NCI-H748 treated with DMSO at 0.1 percent for 48 hours (cell line): Measurements from ENCODE around the gene FAM240B.

Experiments
- DNase-seq: peaks from one replicate; lab custom pipeline; 2025; lab: John Stamatoyannopoulos, UW

The FAM240B gene

DNA sequence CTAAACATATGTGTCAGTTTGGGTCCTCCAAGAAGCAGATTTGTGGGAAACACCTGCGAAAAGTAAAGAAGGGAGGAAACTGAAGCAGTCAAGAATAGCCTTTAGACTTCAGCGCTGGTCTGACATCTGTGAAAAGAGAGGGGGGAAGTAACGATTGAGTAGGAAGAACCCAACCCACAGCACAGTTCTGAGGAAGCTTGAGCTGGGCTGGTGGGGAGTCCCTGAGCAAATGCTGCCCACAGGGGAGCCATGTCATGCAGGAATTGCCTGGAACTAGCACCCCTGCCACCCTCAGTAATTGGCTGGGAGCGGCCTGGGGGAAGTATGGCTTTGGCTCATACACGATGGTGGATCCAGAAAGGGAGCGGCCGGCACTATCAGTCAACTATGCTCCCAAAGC, 20.6 kb downstream of the FAM240B start:
- no peak for DNase-seq

DNA sequence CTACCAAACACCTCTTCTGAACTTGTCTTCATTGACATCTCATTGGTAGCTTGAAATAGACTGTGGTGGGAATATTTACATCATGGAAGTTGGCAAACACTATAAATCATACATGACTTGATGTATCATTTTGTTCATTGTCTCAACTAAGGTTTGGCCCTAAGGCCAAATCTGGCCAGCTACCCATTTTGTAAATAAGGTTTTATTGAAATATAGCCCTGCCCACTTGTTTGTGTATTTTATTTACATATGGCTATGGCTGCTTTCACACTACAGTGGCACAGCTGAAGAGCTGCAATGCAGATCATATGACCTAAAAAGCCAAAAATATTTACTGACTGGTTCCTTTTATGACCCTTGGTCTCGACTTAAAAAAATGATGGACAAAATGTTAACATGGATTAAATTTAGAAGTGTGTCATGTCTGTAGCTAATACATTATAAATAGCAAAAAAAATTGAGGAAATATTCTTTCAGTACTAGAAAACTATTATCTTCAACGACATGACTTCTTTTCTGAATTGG, 22.1 kb downstream of the FAM240B start:
- DNase-seq, result no peak

GRCh38 chr9:38696999-38697398, 22.9 kb downstream of the FAM240B start:
- no peak for DNase-seq

DNA sequence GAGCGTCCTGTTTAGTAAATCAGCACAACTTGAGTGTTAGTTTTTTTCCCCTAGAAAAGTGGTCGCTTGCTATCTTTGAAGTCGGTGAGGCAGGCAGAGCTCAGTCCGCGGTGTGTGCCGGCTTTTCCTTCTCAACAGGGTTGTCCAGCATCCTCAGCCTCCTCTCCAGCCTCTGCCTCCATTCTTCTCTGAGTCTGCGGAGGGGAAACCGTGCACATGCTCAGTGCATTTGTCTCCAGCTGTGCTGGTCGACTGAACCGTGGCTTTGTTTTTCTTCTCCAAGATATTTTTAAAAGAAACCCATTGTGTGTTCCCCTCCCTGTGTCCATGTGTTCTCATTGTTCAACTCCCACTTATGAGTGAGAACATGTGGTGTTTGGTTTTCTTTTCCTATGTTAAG, 25.3 kb downstream of the FAM240B start:
- DNase-seq, result no peak

DNA sequence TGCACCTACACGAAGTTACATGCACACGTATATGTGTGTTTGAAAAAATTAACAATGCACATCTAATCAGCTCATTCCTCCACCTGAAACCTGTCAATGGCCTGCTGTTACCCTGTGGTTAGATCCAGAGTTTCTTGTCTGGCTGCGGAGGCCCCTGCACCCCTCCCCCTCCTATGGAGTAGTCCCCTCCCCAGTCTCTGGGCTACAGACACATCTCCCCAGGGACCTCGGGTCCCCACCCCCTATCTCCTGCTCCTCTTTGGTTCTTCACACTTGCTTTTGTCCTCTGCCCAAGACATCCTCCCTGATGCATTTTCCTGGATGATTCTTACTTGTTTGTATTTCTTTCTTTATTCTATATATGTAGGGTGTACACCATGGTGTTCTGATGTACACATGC, 27.2 kb downstream of the FAM240B start:
- DNase-seq, result no peak

DNA sequence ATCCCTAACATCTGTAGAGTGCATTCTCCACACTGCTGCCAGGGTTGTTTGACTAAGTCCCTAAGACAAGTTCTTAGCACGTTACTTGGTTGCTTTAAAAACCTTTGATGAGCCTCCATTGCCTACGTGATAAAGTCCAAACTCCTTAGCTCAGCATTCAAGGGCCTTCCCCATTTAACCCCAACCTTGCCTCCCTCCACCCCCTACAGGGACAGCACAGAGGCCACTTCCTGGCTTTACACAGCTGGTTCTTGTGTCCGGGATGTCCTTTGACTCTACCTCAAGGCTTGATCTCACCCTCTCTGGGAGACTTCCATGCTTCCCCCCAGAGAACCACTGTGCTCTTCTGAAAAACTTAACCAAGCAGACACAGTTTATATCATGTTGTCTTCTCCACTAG, 29.4 kb downstream of the FAM240B start:
- DNase-seq, result no peak

DNA sequence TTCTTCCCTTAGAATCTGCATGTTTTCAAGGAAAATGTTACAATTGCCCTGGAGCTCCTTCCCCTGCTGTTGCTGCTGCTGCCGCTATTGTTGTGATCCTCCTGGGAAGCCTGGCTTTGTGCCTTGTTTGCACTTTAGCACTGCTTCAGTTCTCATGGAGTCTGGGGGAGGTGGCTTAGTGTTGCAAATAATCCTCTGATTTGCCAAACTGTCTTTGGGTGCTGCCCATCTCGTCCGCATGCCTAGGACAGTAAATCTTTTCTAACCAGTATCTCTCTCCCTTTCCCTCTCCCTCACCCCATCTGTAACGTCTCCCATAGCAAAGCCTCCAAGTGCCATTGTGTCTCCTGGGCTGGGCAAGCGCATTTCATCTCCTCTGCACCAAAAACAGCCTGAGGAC, 30.3 kb downstream of the FAM240B start:
- no peak for DNase-seq

DNA sequence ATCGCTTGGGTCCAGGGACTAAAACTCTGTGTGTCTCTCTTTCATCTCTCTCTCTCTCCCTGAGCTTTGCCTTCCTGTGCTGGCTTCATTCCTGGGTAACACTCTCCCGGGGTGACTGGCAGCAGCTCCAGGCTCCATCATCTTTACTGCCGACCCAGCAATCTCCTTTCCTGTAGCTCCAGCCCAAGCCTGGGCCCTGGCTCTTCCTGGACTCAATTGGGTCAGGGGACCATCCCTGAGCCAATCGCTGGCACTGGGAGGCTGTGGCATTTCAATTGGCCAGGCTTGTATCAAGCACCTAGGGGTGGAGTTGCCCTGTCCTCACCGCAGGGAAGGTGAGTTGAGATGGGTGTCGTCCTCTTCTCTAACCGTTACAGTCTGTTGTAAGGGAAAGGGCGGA, 31.9 kb downstream of the FAM240B start:
- no peak for DNase-seq

- DNase-seq, result no peak
Observed at GRCh38 chr9:38687389-38687842, 32.5 kb downstream of the FAM240B start.

GRCh38 chr9:38686933-38687332, 33.0 kb downstream of the FAM240B start:
- no peak for DNase-seq

GRCh38 chr9:38685535-38685934, 34.4 kb downstream of the FAM240B start:
- DNase-seq, result no peak

DNA sequence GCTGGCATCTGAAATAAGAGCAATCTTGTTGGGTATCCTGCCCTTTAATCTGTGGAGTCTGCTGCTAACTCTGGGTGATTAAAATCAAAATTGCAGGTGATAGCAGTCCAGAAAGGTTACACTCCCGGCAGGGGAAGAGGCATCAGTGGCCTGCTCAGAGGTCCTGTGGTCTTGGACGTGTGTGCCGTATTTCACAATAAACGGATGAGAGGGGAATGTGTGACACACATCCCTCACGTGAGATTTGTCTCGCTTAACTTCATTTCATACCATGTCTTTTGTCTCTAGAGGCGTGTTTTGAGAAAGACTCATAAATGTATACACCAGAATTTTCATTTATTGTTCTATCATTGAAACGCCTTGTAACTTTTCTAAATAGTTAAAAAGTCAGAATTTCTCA, 36.6 kb downstream of the FAM240B start:
- DNase-seq, result no peak

DNA sequence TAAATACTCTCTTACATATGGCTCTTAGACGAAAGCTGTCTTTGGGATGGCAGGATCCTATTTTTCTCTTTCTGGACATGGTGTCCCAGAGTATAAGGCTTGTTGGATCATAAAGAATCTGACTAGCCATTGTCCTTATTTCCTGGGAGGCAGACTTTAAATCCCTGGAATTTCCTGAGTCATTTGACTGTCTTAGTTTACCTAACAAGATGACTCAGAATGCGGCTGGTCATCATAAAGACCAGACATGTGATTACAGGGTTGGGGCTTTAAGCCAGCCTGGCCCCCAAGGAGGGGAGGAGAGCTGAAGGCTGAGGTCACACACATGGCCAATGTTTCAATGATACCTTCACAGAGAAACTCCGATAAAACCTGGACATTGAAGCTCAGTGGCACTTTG, 37.2 kb downstream of the FAM240B start:
- DNase-seq, result no peak

DNA sequence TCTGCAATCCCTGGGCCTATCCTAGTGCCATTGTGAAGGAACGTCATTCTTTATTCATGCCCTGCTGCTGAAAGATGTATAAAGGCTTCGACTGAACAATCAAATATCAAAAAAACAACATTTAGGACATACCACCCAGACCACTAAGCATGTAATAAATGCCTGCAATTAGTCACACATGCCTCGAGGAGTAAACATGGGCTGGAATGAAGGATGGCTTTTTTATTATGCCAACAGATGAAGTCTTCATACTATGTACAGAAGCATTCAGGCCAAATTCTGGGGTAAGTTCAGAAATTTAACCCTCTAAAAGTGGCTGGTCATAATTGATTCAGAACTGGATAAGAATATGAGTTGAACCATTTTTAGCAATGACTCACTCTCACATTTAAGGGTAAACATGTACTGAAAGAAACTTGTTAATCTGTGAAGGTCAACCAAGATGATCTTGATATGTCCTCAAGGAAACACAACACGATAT, 38.1 kb downstream of the FAM240B start:
- no peak for DNase-seq

- DNase-seq, result no peak
Observed at GRCh38 chr9:38680837-38681445, 39.0 kb downstream of the FAM240B start.

GRCh38 chr9:38677660-38678303, 42.2 kb downstream of the FAM240B start:
- no peak for DNase-seq

GRCh38 chr9:38675831-38676230, 44.1 kb downstream of the FAM240B start:
- DNase-seq, result no peak

GRCh38 chr9:38675211-38675610, 44.7 kb downstream of the FAM240B start:
- DNase-seq, result no peak

- DNase-seq, result no peak
Observed at GRCh38 chr9:38673399-38674193, 46.3 kb downstream of the FAM240B start.

DNA sequence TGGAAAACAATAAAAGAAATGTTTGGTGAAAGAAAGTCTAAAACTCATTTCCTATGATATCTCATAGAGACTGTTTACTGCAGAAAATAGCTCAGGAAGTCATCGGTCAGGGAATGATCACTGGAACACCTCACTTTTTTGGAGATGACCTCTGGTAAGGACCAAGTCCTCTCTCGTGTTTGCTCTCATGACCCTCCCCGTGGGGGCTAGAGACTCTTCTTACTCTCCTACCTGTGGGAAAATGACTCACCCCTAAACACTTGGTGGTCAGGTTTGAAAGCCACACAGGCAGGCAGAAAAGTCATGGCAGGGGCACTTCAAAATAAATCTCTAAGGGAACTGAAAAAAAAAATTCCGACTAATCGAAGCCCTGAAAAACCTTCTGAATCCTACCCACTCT, 48.2 kb downstream of the FAM240B start:
- DNase-seq, result no peak

DNA sequence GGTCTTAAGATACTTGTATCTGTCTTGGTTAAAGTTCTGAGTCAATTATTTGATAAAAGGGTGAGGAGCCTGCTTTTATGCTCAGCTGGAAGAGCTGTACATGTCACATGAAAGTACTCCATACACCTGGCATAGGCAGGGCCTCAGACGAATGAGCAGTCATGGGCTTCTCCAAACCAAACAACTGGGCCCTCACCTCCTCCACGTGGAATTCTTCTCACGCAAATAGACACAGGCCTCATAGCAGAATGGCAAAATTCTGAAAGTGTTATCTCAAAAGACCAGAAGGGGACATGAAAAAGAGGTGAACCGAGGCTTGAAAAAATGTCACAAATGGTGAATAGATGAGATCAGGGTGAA, 48.6 kb downstream of the FAM240B start:
- no peak for DNase-seq

- no peak for DNase-seq
Observed at GRCh38 chr9:38670542-38671371, 49.2 kb downstream of the FAM240B start.
